Transverse colon (tissue), 4 donors: ENCODE measurements around the gene MAP3K1. TPM values are rescaled to one million over a fixed set of nuclear protein-coding genes. Genes with fewer than 3 reads are reported as not detected.

Source experiments
- DNase-seq: peaks from one replicate; pipeline ENCODE4 v3.0.0-alpha.2; 2019
- H3K27ac ChIP-seq, 4 donors: fragments of 200-600 bp; sonication (generic); 2 replicates each; pipeline ENCODE4 v1.5.1; 2016 to 2018; ENCODE audit warnings: inconsistent platforms in 4 of 4
- H3K27me3 ChIP-seq: fragments of 200-600 bp; sonication (generic); 2 replicates; pipeline ENCODE4 v1.5.1; 2017; ENCODE audit warnings: inconsistent platforms
- H3K36me3 ChIP-seq, 4 donors: fragments of 200-600 bp; sonication (generic); 2 replicates each; pipeline ENCODE4 v1.5.1; 2017 to 2019; ENCODE audit warnings: inconsistent platforms in 4 of 4
- H3K4me1 ChIP-seq, 4 donors: fragments of 200-600 bp; sonication (generic); 2 replicates each; pipeline ENCODE4 v1.5.1; 2017 to 2020; ENCODE audit warnings: inconsistent platforms in 4 of 4
- H3K4me3 ChIP-seq, 4 donors: fragments of 200-600 bp; sonication (generic); 1 replicate in 1 of 4; 2 replicates in 3 of 4; pipeline versions ENCODE4 v1.5.1 to v1.6.1; 2017 to 2019; ENCODE audit warnings: inconsistent platforms in 4 of 4
- H3K9me3 ChIP-seq, 2 donors: fragments of 200-600 bp; sonication (generic); 2 replicates each; pipeline ENCODE4 v1.5.1; 2017 to 2019; ENCODE audit warnings: inconsistent platforms in 2 of 2
- CTCF ChIP-seq, 5 experiments: fragments of 200-600 bp in 3 of 5; fragments of 450-650 bp in 2 of 5; sonication (generic) in 3 of 5; IDR thresholded peaks; 1 replicate in 2 of 5; 2 replicates in 3 of 5; pipeline ENCODE4 v1.5.1; 2016 to 2017; ENCODE audit warnings: antibody characterized with exemption in 5 of 5, inconsistent platforms in 3 of 5, mild to moderate bottlenecking in 2 of 5, moderate library complexity in 1 of 5
- EP300 ChIP-seq: sonication (generic); formaldehyde crosslinking; IDR thresholded peaks from one replicate; pipeline ENCODE4 v1.6.1; 2017; ENCODE audit warnings: antibody characterized with exemption, low read depth
- POLR2A ChIP-seq: fragments of 450-650 bp; IDR thresholded peaks from one replicate; pipeline ENCODE4 v1.6.1; 2016; ENCODE audit warnings: antibody characterized with exemption, mild to moderate bottlenecking, moderate library complexity
- POLR2AphosphoS5 ChIP-seq, 3 donors: sonication (generic); formaldehyde crosslinking; IDR thresholded peaks; one replicate each; pipeline ENCODE4 v1.6.1; 2016; ENCODE audit warnings: antibody characterized with exemption in 3 of 3
- WGBS, 2 donors: methylation state at CpG; one replicate each; pipeline ENCODE4 v1.1.5; 2018; ENCODE audit warnings: low coverage in 1 of 2; 5-methylcytosine and 5-hydroxymethylcytosine counted together
- in situ Hi-C, 4 donors: fragments of 200-750 bp; cut with MboI; loops; one replicate each; pipeline versions ENCODE4 v1.15.0 to v1.15.1; 2017; ENCODE audit warnings: low sequenced_read_pairs in 3 of 4, low pct_ligation_motif_present in 1 of 4, low pct_unique_long_range_greater_than_20kb in 1 of 4
- intact Hi-C: fragments of 100-400 bp; cut with DNase I; formaldehyde crosslinking; loops from one replicate; pipeline ENCODE4 v1.15.1; 2023; ENCODE audit warnings: low total_unique reads
- total RNA-seq, 4 donors: library from RNA; depleted of rRNA; stranded (reverse); fragments of >200 nt; gene quantifications; one replicate each; pipeline ENCODE4 v1.1.0, GENCODE V29; 2016

MAP3K1 gene
- total RNA-seq, 4 donors from 2014 or later, result 8.6 to 17.3 (median 12.4) TPM

- in situ Hi-C loops, result no loop called here
- intact Hi-C loops, result no loop called here
- no peaks in the 10 kb centered on the region for H3K36me3 ChIP-seq
- 71 to 83% methylated on average over 1 of the region's 1 CpG for WGBS, 2 donors
- H3K4me3 ChIP-seq, result no peak overlapping the region
- H3K27ac ChIP-seq, result no peak overlapping the region
- no peaks in the 10 kb centered on the region for H3K9me3 ChIP-seq
- H3K27me3 ChIP-seq, result no peaks in the 10 kb centered on the region
- DNase-seq, result no peak
- peaks cover 0 to 4% (median 2%) of the 10 kb centered on the region in 4 donors for H3K4me1 ChIP-seq
- TF ChIP-seq POLR2A (no peak), POLR2AphosphoS5 (IDR thresholded peaks at IDR 0.05) (no peak)
Observed at GRCh38 chr5:56810826-56811225, 4.5 kb upstream of the MAP3K1 start.

- WGBS, 2 donors, result 86% methylated on average over 1 of the region's 1 CpG; no CpG with 5 or more reads in 1 of the 2 donors
- intact Hi-C loops, result no loop called here
Observed at GRCh38 chr5:56812110-56812509, 3.2 kb upstream of the MAP3K1 start.

GRCh38 chr5:56813302-56813701 lies 2.0 kb upstream of the MAP3K1 start:
- H3K27me3 ChIP-seq, result no peaks in the 10 kb centered on the region
- 64 to 76% methylated on average over 3 to 4 of the region's 4 CpGs for WGBS, 2 donors
- intact Hi-C loops, result no loop called here

More at GRCh38 chr5:56812110-56812509, 3.2 kb upstream of the MAP3K1 start:
- Histone ChIP-seq H3K4me1 (peaks cover under 1 to 4% (median 2%) of the 10 kb centered on the region in 4 donors), H3K4me3 (no peak overlapping the region), H3K27me3 (no peaks in the 10 kb centered on the region), H3K9me3 (no peaks in the 10 kb centered on the region), H3K27ac (no peak overlapping the region), H3K36me3 (no peaks in the 10 kb centered on the region)
- no peak for DNase-seq
- TF ChIP-seq POLR2AphosphoS5 (IDR thresholded peaks at IDR 0.05) (no peak), POLR2A (no peak), EP300 (no peak), CTCF (IDR thresholded peaks at IDR 0.05) (no peak)
- in situ Hi-C loops, result no loop called here

GRCh38 chr5:56814361-56814962 lies 887 bp upstream of the MAP3K1 start:
- in situ Hi-C loops (no loop called here), intact Hi-C loops (no loop called here)
- no peaks in the 10 kb centered on the region for H3K36me3 ChIP-seq
- no peaks in the 10 kb centered on the region for H3K9me3 ChIP-seq
- TF ChIP-seq POLR2AphosphoS5 (IDR thresholded peaks at IDR 0.05) (no peak), CTCF (IDR thresholded peaks at IDR 0.05) (peak in 1 of 5 experiments; percentile 21)
- peak overlapping the region; percentile 91 to 99 (median 96) for H3K27ac ChIP-seq
- WGBS, 2 donors, result 0 to 6% methylated on average over 3 to 30 of the region's 31 CpGs
- peak; percentile 39 for DNase-seq
- H3K4me3 ChIP-seq, result peak overlapping the region; percentile 69 to 96 (median 79)
- H3K27me3 ChIP-seq, result no peaks in the 10 kb centered on the region
- H3K4me1 ChIP-seq, result peaks cover 6 to 21% (median 10%) of the 10 kb centered on the region in 4 donors

More at GRCh38 chr5:56813302-56813701, 2.0 kb upstream of the MAP3K1 start:
- H3K36me3 ChIP-seq, result no peaks in the 10 kb centered on the region
- in situ Hi-C loops, result no loop called here
- TF ChIP-seq CTCF (IDR thresholded peaks at IDR 0.05), result no peak
- TF ChIP-seq POLR2AphosphoS5 (IDR thresholded peaks at IDR 0.05), result no peak
- no peak for TF ChIP-seq EP300
- no peak for TF ChIP-seq POLR2A
- no peak overlapping the region for H3K4me3 ChIP-seq
- H3K27ac ChIP-seq, result peak overlapping the region in 1 of 4 donors; percentile 6
- no peaks in the 10 kb centered on the region for H3K9me3 ChIP-seq
- DNase-seq, result no peak
- peaks cover 6 to 12% (median 10%) of the 10 kb centered on the region in 4 donors for H3K4me1 ChIP-seq
